Sciatic nerve (tissue), 2 donors: Measurements from ENCODE around the gene ABCG5. TPM values are rescaled to one million over a fixed set of nuclear protein-coding genes. Genes with fewer than 3 reads are reported as not detected.

Experiments used
- ATAC-seq: fragments of 200-7000 bp; cut with Tn5 transposase; one replicate; pipeline ENCODE4 v1.9.1; 2020; ENCODE audit warnings: mild to moderate bottlenecking, moderate library complexity
- DNase-seq: peaks from one replicate; pipeline ENCODE4 v3.0.0-alpha.2; 2020; ENCODE audit warnings: low spot score
- intact Hi-C: fragments of 100-400 bp; cut with DNase I; formaldehyde crosslinking; loops from one replicate; pipeline ENCODE4 v1.14.2; 2022
- total RNA-seq: library from RNA; stranded (reverse); fragmentation: NEBNext Ultra II Directional; extraction: Animal tissue kit (Norgen Biotek cat#: 25700); gene quantifications from one replicate; pipeline ENCODE4 v1.2.1, GENCODE V29; 2021
- donor health status: DM: no; HTN: no; CAD: no.
- donor health status: DM: no; HTN: no; CAD: no.

Gene ABCG5
- total RNA-seq, 1 donor from 2014 or later, result not detected

DNA sequence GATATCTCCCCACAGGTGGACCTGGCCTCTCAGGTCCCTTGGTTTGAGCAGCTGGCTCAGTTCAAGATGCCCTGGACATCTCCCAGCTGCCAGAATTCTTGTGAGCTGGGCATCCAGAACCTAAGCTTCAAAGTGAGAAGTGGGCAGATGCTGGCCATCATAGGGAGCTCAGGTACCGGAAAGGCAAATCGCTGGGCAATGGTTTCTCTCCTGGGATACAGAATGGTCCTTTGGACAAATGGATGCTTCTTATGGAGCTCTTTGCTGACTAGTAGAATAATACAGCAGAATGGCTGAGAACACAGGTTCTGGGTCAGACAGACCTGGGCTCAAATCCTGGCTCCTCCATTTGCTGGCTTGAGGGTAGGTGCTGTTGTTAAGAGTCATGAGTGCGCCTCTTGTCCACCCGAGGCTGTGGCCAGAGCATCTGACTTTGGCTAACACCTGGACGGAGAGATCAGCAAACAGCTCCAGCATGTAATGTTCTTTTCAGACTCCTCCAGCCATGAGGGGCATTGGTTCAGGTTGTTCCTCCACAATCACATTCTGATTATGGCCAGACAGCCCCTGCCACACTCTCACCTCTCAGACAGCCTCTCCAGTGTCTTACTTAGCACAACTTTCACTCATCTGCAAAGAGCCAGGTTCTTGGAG is 7.6 kb upstream of the ABCG5 start:
- DNase-seq (no peak), ATAC-seq (no peak)
- intact Hi-C loops, result no loop called here

DNA sequence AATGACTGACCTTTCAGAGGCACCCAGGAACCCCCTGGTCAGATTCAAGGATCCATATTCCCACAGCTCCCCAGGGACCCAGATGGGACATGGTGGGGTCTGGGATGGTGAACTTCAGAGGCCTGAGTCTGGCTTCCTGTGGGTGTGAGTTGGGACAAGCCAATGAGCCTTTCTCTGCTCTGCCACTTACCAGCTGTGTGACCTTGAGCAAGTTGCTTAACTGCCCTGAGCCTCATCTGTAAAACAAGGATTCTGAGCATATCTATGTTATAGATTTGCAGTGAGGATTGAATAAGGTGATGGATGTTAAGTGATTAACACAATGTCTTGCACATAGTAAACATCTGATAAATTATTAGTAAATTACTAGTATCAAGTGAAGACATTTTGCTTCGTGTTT is 6.5 kb upstream of the ABCG5 start:
- ATAC-seq (no peak), DNase-seq (no peak)
- intact Hi-C loops, result no loop called here

DNA sequence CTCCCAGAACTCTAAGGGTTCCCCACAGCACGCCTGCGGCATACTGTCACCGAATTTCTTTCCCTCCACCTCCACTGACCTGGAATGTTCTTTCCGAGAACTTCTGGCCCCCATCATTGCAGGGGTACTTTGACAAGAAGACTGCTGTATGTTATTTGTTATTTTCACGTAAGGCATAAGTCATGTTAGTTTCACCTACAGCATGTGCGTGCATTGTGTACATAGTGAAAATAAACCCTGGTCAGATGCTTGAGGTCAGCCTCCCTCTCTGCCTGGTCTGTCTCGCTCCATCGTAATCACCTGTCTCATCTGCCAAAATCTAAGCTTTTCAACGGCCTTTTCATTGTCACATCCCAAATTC is 4.2 kb upstream of the ABCG5 start:
- intact Hi-C loops, result no loop called here
- DNase-seq, result no peak
- ATAC-seq, result no peak

DNA sequence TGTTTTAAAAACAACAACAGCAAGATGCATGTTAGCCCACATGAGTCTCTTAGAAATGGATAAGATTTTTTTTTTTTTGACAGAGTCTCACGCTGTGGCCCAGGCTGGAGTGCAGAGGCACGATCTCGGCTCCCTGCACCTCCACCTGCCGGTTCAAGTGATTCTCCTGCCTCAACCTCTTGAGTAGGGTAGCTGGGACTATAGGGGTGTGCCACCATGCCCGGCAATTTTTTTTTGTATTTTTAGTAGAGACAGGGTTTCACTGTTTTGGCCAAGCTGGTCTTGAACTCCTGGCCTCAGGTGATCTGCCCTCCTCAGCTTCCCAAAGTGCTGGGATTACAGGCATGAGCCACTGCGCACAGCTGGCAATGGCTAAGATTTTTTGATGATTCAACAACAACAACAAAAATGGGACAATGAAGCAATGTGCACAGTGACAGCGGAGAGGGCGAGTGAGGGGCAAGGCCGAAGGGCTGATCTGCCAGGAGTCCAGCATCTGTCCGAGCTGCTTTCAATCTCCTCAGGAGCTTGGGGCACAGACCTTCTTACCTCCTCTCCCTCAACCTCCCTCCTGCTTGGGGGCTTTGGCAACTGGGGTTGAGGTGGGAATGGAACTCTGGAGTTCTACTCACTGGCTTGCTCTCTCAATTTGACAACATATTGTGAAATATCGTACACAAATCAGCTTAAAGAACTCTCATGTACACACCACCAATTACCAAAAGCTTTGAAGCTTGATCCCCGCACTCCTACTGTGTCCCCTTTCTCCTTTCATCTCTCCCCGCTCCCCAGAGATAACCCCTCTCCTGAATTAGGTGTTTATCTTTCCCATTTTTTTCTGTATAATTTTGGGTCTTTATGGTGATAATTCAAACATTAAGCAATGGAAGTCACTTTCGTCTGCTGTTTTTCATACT is 3.6 kb upstream of the ABCG5 start:
- DNase-seq (no peak), ATAC-seq (no peak)
- intact Hi-C loops, result no loop called here

DNA sequence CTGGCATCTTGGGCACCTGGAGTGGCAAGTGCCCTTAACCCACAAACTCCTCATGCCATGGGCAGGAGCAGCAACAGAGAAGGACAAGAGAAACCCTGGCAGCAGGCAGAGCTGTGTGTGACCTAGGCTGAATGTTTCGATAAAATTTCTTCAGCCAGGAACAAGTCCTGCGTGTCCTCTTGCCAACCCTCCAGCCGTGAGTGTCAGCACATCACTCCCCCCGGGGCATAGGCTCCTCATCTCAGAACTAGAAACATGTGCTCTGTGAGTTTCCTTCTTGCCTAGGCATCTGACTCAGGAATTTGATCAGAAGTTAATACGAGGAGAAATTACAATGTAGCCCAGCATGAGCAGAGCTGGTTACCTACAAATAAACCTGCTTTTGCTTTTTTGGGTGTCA is 2.3 kb upstream of the ABCG5 start:
- intact Hi-C loops, result no loop called here
- DNase-seq (no peak), ATAC-seq (no peak)

DNA sequence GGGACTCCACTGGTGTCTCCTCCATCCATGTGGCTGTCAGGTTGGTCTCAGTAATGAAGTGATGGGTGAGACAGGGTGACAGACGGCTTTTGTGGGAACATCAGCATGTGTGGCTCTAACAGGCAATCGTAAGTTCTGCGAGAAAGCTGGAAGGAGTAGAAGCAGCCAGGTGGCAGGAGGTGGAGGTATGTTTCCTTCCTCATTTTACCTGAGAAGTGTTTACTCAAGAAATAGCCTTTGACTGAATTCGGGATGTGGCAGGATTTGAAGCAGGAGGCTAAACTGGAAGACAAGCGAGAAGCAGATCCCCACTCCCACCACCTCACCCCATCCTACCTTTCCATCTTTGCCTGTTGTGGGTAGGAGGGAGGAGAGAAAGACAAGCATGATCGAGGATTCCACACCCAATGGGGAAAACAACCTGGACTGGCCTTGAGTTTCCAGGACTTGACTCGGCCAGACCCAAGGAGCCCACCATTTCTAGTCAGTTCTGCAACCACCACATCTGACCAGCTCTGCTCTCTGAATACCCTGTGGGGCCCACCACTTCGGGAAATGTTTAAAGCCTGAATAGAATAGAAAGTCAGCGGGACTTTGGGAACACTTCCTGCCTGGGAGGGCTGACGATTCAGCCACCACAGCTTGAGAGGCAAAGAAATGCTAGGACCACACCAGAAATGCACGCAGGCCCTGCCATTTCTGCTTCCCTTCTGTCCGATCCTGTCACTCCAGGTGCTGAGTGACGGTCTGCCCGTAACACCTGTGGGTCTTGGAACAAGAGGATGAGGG is 1.3 kb upstream of the ABCG5 start:
- DNase-seq, result no peak
- ATAC-seq, result no peak
- intact Hi-C loops, result no loop called here

DNA sequence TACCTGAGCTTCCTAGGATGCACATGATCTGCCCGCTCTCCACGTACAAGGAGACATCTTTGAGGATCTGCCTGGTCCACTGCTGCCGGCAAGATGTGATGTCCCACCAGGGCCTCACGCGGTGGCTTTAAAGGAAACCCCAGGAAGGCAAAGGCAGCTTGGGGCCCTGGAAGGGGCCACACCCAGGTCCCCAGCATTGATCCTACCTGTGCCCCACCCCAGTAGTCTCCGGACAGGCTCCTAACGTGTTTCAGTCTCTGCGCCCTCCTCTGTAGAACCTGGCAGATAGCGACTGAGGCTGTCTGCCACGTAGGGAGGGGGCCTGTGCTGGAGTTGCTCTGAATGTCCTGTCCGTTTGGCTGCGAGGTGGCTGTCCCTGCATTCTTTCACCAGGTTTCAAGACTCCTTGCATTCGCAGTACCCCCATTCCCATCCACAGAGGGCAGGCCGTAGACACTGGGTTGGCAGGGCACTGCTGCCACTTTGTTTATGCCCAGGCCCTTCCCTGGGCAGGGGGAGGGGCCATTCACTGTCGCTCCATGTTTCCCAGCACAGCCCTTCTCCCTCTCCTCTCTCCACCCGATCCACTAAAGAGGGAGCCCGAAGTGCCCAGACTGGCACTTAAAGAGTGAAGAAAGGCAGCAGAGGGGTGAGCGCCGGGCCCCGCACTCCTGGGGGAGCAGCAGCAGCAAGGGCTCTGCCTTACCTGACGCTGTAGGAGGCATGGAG is 644 bp downstream of the ABCG5 start:
- intact Hi-C loops, result no loop called here

DNA sequence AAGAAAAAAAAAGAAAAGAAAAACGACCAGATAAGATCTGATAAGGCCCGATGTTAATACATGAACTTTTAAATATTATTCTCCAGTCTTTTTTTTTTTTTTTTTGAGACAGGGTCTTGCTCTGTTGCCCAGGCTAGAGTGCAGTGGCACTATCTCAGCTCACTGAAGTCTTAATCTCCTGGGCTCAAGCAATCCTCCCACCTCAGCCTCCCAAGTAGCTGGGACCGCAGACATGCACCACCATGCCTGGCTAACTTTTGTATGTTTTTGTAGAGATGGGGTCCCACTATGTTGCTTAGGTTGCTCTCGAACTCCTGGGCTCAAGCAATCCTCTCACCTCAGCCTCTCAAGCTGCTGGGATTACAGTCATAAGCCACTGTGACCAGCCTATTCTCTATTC is 1.6 kb downstream of the ABCG5 start:
- DNase-seq, result no peak
- intact Hi-C loops, result no loop called here
- ATAC-seq, result no peak

More for the DNA sequence above, 644 bp downstream of the ABCG5 start:
- DNase-seq (no peak), ATAC-seq (no peak)

DNA sequence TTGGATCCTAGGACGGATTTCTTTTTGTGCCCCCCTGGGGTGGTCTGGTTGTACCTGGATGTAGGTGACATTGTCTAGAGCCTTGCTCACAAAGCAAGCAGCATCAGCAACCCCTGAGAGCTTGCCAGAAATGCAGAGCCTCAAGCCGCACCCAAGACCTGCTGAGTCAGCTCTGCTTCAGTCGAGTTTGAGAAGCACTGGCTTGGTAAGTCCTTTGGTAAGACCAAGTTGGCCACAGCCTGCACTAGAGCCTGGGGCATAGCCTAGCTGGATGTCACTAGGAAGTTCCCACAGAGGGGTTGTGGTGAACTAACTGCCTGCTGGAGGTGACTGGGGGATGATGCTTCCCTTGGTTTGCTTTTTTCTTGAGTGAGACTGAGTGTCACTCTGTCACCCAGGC is 6.2 kb downstream of the ABCG5 start:
- ATAC-seq, result no peak
- intact Hi-C loops, result no loop called here
- no peak for DNase-seq

DNA sequence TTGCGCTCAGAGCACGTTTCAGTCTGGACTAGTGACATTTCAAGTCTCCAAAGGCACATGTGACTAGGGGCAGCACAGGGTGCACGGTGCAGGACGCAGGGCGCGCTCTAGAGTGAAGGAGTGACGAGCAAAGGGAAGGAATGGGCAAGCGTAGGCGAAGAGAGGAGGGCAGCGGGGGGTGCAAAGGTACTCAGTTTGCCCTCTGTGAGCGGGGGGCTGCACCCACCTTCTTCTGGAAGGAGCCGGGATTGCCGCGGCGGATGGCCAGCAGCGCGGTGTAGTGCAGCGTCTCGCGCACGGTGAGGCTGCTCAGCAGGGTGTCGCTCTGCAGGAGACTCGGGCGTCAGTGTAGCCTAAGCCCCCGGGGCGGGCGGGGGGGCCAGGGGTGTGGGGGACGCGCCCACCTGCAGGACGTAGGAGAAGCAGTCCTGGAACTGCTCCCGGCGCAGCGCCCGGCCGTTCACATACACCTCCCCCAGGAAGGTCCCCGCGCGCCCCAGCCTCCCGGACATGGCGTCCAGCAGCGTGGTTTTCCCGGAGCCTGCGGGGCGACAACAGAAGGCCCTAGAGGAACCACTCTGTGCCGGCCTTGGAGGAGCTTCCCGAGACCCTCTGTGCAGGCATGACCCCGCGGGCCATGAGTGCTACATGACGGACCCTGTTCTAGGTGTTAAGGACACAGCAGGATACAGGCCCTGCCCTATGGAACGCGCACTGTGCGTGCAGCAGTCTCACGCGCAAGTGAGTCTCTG is 6.9 kb downstream of the ABCG5 start:
- ATAC-seq, result peak; percentile 30
- DNase-seq, result no peak
- intact Hi-C loops, result no loop called here

DNA sequence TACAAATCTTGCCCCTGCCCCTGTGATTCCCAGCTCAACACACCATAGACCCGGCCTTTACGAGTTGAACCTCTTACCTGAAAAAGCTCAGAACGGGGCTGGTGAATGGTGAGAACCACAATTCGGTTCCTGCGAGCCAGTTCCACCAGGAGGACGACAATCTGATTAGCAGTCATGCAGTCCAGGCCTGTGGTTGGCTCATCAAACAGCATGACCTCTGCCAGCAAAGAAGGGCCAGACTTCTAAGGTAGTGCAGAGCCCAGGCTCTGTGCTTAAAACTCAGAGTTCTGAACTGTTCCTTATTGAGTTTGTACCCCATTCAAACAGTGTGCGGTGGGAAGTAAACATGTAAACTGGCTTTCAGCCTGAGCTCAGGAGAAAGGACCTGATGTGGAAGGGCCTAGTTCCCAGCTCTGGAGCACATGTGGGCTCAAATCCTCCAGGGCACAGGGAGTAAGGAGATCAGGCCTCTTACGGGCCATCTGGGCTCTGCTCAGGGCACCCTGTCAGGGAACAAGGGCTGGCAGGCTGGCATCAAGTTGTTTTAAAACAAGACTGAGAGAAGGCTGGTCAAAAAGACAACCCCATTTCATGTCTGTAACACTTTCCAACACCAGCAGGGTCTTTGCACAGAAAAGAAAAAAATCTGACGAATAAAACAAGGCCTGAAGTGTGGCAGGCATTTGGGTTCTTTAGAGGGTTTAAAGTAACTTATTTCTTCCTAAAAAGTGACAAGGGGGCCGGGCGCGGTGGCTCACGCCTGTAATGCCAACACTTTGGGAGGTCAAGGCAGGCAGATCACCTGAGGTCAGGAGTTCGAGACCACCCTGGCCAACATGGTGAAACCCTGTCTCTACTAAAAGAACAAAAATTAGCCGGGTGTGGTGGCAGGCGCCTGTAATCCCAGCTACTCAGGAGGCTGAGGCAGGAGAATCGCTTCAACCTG is 12.1 kb downstream of the ABCG5 start:
- ATAC-seq (no peak), DNase-seq (no peak)
- intact Hi-C loops, result no loop called here

DNA sequence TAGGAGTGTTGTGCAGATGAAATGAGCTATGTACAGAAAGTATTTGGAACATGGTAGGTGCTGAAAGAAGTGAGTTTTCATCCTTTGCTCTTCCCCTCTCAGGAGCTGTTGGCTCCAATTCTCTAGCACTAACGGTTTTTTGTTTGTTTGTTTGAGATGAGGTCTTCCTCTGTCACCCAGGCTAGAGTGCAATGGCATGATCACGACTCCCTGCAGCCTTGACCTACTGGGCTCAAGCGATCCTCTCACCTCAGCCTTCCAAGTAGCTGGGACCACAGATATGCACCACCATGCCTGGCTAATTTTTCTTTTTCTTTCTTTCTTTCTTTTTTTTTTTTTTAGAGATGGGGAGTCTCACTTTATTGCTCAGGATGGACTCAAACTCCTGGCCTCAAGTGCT is 12.8 kb downstream of the ABCG5 start:
- intact Hi-C loops, result no loop called here
- no peak for ATAC-seq

DNA sequence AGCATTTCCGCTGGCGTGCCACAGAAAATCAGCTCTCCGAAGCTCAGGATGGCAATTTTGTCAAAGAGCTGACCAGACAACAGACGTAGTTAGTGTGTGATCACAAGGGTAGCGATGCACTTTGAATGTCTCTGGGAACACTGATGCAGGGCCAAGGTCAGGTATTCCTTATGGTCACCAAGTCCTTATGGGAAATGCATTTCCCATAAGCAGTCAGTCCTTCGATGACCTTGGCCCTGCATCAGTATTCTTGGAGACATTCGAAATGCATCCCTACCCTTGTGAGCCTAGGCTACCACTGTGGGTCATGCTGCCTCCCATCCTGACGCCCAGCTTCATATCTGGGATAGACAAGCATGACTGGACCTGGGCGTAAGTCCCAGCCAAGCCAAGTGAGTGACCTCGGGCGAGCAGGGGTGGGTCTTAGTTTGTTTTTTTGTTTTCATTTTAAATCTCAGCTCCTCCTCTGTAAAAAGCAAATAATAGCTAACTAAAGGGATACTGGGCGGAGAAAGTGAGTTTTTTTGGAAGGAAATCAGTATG is 13.6 kb downstream of the ABCG5 start:
- DNase-seq (no peak), ATAC-seq (no peak)

More for the DNA sequence above, 12.8 kb downstream of the ABCG5 start:
- no peak for DNase-seq

DNA sequence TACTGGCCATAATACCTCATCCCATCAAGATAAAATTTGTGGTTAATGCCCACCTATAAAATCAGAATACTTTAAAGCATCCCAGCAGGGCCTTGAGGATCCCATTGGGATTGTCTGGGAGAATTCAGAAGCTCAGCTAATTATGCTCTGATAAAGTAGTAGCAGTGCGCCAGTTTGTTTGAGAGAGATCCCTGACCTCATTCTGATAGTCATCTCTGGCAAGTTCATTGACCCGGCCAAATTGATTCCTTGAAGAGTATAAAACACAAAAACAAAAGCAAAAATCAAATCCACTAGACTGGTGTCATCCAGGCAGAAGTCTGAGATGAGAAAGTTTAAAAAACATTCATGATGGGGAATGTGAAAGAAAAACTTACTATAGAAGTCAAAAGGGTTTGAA is 14.1 kb downstream of the ABCG5 start:
- DNase-seq (no peak), ATAC-seq (no peak)
- intact Hi-C loops, result no loop called here

More for the DNA sequence above, 13.6 kb downstream of the ABCG5 start:
- intact Hi-C loops, result no loop called here

DNA sequence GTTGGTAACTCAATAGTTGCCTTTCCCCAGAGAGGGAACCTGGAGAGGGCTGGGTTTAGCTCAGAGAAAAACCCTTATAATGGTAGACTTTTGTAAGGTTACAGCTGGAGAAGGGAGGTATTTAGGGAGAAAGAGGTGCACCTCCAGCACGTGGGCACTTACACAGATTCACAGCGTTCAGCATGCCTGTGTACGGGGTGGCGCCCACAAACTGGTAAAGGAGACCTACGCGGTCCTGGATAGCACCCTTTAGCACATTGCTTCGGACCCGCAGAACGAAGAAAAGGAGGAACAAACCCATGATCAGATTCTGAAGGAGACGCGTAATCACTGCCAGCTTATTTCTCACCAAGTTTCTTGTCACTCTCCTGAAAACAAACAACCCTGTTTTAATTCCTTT is 14.9 kb downstream of the ABCG5 start:
- ATAC-seq, result no peak
- no peak for DNase-seq
- intact Hi-C loops, result no loop called here

DNA sequence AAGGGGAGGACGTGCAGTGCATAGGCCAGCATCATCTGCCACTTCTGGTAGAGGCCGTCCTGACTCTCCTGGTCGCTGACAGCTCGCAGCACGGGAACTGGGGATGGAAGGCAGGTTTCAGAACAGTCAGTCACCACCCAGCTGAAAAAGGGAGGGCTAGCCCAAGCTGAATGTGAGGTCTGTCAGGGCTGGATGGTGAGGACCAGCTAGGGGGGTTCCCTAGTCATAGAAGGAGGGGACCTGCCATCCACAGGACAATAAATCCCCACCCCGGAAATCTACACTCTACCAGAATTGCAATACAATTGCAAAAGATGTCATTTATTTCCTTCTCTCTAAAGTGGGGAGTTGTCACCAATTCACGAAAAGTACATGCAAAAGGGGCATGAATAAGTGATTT is 15.8 kb downstream of the ABCG5 start:
- DNase-seq (no peak), ATAC-seq (no peak)
- intact Hi-C loops, result no loop called here

DNA sequence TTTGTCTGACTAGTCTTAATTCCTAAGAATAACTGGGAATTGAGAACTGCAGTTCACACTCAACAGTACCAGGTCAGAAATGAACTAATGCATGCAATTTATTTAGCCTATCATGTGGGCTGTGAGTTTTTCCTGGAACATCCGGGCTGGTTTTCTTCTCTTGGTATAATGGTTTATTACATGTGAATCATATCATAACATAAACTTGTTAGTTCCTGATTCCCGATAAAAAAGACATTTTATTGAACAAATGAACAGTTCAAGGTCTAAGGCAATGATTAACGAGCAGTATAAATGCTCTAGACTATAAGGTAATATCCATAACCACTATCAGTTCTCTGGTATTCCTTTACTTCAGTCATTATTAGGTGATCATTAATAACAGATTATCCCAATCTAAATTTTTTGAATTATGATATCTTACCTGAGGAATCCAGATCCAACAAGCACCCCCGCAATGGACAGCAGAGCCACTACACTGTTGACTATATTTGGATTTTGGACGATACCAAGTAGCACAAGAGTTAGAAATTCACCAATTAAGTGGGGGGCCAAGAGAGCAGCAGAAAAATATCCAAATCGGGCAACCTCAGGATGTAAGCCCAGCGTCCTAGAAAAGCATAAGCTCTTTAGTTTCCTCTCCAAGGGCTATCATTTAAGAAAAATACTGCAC is 19.0 kb downstream of the ABCG5 start:
- DNase-seq (no peak), ATAC-seq (no peak)
- intact Hi-C loops, result no loop called here
